ENCODE data around the gene DPPA4. TPM values are rescaled to one million over a fixed set of nuclear protein-coding genes. Genes with fewer than 3 reads are reported as not detected.
"Not testable (repeated sequence)": the region's sequence is repeated elsewhere in the genome, so short reads cannot be mapped to it uniquely, and the experiment has no call there.

Gene DPPA4, protein sequence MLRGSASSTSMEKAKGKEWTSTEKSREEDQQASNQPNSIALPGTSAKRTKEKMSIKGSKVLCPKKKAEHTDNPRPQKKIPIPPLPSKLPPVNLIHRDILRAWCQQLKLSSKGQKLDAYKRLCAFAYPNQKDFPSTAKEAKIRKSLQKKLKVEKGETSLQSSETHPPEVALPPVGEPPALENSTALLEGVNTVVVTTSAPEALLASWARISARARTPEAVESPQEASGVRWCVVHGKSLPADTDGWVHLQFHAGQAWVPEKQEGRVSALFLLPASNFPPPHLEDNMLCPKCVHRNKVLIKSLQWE
- 0.04 TPM in 1 of 2 replicates, not detected in the other for total RNA-seq (2014; rRNA removed; shearing (Covaris generic))

DNA sequence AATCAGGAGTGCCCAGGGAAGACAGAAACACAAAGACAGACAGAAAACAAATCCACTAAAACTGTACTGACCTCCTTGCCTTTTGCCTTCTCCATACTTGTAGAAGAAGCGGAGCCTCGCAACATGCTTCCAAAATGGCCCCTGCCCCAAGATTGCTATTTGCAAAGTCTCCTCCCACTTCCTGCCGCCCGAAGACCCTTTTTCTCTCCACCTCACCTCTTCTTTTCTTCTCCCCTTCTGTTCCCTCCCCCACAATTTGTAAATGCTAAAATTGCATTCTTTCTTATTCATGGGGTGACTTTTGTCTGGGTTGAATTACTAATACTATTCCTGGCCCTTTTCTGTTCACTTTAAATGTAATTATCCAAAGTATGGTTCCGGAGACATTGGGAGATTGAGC, at the start of gene DPPA4:
TSS of gene DPPA4 (minus strand) at position 154 of the 400 bp plus-strand sequence. CDS start at position 125, 29 bp downstream.
- no peak for DNase-seq (ENCODE audit: low spot score)

DNA sequence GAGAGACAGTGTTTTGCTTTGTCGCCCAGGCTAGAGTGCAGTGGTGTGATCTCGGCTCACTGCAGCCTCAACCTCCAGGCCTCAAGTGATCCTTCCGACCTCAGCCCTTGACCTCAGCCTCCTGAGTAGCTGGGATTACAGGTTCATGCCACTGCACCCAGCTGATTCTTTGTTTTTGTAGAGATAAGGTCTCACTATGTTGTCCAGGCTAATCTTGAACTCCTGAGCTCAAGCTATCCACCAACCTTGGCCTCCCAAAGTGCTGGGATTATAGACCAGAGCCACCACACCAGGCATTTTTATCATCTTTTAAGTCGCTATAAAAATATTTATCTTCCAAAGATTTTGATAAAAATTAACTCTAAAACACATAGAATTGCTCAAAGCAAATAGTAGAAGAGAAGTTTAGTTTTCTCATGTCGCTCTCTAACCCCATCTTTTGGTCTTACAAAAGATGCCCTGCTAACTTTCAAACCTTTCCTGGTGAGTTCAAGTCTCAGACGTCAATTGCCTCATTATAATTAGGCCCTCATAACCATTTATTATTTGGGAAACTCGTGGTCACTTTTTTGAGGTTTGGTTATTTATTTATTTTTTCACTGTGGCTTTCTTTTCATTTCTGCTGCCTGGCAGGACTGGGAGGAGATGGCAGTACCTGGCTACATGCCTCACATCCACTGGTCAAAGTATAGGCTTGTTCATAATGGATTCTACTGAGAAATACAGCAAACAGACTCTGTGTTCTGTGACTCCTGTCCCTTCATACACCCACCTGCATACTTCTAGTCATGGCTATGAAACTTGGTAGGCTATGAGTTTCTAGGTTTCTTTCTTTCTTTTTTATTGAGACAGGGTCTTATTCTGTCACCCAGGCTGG, 48.3 kb upstream of the DPPA4 start:
- DNase-seq (ENCODE audit: low spot score) = no peak

DNA sequence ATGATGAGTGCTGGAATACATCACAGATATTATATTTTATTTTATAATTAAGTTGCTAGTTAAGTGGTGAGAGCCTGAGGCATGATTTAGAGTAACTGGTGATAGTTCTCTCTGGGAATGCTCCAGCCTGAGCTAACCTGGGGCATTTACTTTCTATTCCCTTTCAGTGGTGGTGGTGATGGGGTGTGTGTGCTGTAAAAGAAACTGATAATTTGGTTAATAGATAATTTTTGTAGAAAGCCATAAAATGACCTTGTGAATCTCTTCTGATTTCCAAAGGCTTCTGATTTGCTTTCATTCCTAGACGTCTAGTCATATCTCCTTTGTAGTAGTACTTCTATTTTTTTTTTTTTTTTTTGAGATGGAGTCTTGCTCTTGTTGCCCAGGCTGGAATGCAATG, 46.8 kb upstream of the DPPA4 start:
- no peak for DNase-seq (ENCODE audit: low spot score)

DNA sequence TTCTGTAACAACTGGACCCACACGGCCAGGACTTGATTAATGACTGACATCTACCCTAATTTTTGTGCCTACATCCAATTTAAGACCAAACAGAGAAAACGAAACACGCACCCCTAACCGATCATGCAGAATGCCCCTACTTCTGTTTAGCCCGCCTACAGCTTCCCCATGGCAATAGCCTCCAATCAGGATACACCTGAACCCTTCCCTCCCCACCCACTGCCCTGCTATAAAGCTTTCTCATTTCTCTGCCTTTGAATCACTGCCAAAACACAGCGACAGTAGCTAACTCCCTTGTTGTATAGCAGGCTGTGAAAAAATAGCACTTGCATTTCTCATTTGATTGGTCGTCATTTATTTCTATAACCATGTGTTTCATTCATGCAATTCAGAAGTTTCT, 45.2 kb upstream of the DPPA4 start:
- DNase-seq (ENCODE audit: low spot score) = no peak

DNA sequence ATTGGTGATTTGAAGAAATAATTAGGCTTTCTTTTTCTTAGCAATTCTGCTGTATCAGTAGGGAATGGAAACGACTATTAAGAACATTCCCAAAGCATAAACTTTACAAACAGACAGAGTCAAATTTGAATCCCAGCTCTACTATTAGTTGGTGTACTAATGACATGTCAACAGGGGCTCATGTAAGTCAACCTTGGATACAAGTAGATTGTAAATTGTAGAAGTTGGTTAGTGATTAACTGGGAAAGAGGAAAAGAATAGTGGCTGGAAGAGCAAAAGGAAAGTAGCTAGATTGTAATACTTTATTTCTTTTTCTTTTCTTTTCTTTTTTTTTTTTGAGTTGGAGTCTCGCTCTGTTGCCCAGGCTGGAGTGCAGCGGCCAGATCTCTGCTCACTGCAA, 38.6 kb upstream of the DPPA4 start:
- DNase-seq (ENCODE audit: low spot score) = no peak

DNA sequence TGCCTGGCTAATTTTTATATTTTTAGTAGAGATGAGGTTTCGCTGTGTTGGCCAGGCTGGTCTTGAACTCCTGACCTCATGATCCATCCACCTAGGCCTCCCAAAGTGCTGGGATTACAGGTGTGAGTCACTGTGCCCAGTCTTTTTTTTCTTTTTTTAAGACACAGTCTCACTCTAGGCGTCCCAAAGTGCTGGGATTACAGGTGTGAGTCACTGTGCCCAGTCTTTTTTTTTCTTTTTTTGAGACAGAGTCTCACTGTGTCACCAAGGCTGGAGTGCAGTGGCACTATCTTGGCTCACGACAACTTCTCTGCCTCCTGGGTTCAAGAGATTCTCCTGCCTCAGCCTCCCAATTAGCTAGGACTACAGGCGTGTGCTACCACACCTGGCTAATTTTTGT, 37.1 kb upstream of the DPPA4 start:
- DNase-seq (ENCODE audit: low spot score) = not testable (repeated sequence)

DNA sequence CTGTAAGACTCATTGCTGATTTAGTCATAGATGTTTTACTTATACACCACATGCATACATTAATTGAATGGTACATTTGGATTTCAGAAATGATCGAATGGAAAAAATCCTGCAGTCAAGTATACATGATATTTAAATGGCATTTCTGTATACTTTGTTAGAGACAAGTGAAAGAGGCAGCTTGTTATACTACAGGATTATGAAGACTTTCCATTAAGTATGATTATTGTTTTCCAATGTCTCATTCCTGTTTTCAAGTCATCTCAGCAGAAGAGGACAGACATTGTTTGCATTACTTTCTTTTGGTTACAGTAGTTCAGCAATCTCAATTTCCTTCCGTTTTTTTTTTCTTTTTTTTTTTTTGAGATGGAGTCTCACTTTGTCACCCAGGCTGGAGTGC, 36.6 kb upstream of the DPPA4 start:
- no peak for DNase-seq (ENCODE audit: low spot score)

DNA sequence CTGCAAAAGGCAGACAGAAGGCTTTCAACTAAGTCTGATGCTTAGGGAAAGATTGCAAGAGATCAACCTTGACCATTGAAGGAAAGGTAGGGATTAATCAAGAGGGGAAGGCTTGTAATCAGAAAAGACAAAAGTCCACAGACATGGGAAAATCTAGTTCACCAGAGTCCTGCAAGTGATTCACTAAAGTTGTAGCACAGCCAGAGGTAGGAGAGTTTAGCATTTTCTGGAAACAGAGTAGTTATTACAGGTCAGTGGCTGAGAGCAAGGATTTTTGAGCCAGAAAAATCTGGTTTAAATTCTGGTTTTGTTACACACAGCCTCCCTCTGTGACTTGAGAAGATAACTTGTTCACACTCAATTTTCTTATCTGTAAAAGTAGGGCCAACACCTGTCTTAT, 35.3 kb upstream of the DPPA4 start:
- no peak for DNase-seq (ENCODE audit: low spot score)

DNA sequence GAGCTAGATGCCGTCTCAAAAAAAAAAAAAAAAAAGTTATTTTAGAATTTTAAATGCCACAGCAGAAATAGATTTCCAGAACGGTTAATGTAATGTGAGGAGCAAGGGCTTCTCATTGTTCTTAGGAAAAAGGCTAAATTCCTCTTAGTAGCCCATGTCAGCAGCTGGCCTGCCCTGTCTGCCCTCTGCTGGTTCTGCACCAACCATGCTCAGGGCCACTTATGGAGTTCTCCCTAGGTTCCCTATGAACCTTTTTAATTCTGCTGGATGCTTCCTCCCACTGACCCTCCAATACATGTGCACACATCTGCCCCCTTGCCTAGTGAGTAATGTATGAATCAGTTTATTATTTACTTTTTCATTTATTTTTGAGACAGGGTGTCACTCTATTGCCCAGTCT, 32.2 kb upstream of the DPPA4 start:
- DNase-seq (ENCODE audit: low spot score) = peak; percentile 36

DNA sequence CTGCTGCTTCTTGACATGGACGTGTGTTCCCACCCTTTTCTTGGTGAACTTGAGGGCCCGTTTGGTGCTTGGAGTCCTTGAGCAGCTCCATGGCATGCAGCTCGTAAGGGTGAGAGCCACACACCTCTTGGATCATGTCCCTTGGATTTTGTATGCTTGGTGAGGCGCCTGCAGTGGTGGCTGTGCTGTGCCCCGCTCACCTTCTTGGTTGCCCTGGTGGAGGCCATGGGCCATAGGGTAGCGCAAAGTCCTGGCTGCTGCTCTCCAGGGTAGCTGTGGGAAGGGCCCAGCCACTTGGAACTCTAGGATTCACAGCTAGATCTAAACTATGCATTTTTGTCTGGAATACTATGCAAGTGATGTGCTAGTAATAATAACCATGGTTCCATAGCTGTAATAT, 26.7 kb upstream of the DPPA4 start:
- DNase-seq (ENCODE audit: low spot score) = no peak

DNA sequence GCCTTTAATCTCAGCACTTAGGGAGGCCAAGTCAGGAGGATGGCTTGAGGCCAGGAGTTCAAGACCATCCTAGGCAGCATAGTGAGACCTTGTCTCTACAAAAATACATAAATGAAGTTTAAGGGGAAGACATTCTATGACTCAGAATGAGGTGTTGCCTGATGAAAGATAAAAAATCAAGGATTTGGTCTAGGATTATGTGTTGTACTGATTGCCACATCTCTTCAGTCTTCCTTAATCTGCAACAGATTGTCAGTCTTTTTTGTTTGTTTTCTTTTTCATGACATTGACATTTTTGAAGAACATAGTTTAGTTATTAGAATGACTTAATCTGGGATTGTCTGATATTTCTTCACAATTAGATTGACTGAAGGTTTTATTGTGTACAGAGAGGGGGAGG, 26.3 kb upstream of the DPPA4 start:
- DNase-seq (ENCODE audit: low spot score) = no peak

DNA sequence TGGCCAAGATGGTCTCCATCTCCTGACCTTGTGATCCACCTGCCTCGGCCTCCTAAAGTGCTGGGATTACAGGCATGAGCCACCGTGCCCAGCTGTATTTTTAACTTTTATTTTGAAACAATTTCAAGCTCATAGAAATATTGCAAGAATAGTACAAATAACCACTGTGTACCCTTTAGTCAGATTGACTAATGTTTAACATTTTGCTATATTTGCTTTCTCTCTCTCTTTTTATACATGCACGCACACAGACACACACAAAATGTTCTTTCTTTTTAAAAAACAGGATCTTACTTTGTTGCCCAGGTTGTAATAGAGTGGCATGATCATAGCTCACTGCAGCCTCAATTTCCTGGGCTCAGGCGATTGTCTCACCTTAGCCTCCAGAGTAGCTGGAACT, 25.5 kb upstream of the DPPA4 start:
- no peak for DNase-seq (ENCODE audit: low spot score)

DNA sequence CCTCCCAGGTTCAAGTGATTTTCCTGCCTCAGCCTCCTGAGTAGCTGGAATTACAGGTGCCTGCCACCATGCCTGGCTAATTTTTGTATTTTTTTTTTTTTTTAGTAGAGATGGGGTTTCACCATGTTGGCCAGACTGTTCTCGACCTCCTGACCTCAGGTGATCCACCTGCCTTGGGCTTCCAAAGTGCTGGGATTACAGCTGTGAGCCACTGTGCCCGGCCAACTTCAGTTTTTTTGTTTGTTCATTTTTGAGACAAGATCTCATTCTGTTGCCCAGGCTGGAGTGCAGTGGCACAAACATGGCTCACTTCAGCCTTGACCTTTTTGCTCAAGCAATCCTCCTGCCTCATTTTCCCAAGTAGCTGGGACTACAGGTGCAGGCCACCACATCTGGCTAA, 21.5 kb upstream of the DPPA4 start:
- DNase-seq (ENCODE audit: low spot score) = not testable (repeated sequence)

DNA sequence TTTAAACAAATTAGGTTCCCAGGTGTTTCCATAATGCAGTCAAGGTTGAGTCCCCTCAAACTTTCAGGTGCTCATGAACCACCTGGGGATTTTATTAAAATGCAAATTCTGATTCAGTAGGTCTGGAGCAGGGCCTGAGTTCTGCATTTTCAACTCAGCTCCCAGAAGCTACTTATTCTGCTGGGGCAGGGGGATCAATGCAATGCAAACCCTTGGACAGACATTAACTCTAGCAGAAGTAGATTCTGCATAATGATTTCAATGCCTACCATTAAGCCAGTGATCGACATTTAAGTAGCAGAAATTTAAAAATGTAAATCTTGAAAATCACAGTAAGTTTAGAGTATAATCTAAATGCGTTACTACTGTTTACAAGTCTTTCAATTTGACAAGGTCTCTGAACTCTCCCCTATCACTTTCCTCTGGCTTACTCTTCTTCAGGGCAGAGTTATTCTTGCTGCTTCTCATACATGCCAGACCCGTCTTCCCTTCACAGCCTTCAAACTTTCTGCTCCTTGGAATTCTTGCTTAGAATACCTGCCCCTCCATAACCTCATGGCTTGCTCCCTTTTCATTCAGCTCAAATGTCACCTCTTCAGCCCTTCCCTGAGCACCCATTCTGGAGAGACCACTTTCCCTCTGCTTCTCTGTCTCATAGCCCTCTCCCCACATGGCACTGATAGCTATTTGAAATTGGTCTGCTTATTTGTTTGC, 19.3 kb upstream of the DPPA4 start:
- no peak for DNase-seq (ENCODE audit: low spot score)

DNA sequence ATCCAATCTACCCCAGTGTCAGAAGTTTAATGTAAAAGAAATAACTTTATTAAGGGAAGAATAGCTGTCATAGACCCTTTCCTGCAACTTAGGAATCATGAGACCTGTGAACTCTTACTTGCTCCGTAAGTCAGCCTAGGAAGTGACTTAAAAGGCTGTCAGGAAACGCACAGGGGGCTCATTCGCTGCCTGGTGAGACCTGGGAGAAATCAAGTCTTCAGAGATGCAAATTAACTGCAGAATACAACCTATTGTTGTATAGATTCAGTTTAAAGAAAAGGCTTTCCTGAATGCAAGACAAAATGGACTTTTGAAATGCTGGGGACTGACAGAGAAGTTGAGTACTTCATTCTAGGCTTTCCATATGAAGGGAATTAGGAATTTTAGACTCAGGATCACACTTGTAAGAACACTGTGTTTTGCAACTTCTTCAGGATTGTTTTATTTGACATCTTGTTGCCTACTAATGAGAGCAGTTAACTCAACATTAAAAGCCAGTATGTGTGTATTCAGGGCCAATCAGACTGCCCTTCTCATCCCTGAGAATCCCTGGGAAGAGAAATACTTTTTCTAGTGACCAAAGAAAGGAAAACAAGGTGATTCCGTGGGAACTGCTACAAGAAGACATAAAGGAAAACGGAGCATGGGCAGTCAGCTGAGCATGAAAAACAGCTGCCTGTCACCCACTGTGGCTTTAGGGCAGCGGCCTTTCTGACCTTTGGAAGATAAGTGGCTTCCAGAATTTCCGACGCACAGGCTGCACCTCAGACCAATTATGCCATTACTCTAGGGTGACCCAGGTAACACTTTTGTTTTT, 18.5 kb upstream of the DPPA4 start:
- DNase-seq (ENCODE audit: low spot score) = no peak

DNA sequence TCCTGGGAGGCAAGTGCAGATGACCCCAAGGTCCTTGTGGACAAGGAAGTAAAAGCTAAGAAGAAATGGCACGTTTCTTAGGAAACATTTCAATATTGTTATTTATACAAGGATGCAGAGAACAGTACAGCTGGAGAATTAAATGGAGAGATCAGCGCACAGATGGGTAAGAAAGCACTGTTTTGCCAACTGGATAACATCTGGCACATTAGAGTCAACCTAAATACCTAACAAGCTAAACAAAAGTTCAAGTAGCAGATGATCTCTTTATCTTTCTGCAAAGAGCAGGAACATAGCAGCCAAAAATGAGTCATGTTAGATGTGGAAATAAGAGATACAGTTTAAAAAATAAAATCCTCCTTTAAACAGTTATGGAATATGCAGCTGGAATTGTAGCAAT, 15.7 kb upstream of the DPPA4 start:
- DNase-seq (ENCODE audit: low spot score) = no peak

DNA sequence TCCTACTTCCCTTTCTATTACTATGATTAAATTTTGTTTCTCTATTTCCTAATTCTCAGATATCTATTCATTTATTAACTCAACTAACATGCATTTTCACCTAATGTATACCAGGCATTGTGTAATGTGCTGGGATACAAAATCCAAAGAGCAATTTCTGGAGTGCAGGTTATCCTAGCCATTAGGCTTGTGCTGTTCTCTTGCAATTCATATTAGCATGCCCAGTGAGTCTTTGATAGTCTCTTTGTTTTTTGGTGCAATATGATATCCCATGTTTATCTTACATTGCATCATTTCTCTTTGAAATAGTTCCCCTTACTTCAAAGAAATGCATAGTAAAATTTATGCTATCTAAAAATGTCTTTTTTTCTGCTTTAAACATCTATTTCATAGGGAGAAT, 13.9 kb upstream of the DPPA4 start:
- DNase-seq (ENCODE audit: low spot score) = no peak

DNA sequence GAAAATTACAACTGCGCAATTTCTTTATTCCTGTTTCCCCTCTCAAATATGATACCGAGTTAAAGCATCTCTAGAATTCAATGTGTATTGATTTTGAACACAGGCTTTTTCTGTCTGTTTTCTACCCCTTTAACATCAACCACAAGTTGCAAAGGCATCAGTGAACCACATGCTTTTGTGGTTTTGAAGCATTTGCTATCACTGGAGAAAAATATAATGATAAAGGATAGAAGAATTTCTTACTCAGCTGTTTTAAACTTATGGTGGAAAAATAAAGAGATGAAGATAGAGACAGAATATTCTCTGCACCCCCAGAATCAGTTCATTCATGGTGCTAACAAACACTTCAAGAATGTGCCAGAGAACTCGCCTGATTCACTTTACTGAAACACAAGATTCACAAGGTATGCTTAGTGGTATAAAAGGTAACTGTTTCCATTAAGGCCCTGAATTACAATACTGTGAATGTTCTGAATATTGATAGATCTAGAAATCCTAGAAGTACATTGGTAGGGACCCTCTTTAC, 9.5 kb upstream of the DPPA4 start:
- DNase-seq (ENCODE audit: low spot score) = no peak

DNA sequence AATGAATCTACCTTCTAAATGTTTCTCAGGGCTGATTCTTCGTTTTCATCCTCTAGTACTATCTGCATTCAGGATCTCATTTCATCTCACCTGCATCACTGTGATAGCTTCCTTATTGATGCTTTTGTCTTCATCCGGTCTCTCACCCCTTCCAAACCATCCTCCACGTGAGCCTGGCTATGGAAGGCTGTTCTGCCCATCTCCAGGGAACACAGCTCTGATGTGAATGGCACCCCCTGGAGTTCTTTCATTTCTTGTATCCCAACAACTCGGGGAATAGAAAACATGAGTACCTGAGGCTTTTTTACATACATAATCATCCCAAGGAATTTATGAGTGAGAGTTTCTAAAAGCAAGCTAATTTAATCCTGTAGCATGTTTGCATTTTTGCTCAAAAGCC, 8.8 kb upstream of the DPPA4 start:
- DNase-seq (ENCODE audit: low spot score) = no peak

DNA sequence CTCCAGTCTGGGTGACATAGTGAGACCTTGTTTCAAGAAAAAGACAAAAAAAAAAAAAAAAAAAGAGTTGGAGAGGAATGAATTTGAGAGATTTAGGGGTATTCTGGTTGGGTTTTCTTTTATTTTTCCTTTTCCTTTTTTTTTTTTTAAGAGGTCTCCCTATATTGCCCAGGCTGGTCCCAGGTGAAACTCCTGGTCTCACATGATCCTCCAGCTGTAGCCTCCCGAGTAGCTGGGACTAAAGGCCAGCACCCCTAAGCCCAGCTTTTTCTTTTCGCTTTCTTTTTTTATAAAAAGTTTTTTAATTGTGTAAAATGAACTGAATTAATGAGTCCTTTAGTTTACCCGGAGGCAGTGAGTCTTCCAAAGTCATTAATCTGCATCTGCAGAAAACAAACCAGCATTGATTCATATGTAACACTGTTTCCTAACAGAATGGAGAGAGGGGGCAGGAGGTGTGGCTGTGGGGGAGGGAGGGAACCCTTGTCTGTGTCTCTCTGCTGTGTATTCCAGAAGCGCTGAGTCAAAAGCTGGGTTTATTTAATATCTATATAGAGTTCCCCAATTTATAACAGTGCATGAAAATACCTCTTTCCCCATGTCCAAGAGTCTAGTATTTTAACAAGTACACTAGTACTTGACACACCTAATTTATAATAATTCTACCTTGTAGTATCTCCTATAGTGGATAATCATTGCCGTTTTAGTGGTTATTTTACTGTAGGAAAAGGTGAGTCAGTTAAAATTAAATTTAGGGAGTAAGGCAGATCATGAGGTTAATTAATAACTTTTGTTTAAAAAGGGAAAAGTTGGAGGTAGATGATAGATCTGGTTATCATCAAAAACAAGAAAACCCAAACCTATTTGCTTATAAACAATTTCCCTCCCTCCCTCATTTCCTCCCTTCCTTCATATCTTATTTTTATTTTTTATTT, 2.6 kb upstream of the DPPA4 start:
- no peak for DNase-seq (ENCODE audit: low spot score)
